ENCODE measurements around the gene COG4.

Gene COG4

GRCh38 chr16:70444249-70445063, 78.9 kb downstream of the COG4 start:
- no peak for TF ChIP-seq CTCF (conservative IDR thresholded peaks at IDR 0.05; ENCODE audit: low read depth, low read length)
- no peak overlapping the region for H3K4me3 ChIP-seq (ENCODE audit: low read length)
- no peak for DNase-seq (ENCODE audit: low read depth)

GRCh38 chr16:70442344-70442743, 81.0 kb downstream of the COG4 start:
- no peak for DNase-seq (ENCODE audit: low read depth)
- no peak for TF ChIP-seq CTCF (conservative IDR thresholded peaks at IDR 0.05; ENCODE audit: low read depth, low read length)
- no peak overlapping the region for H3K4me3 ChIP-seq (ENCODE audit: low read length)

- no peak for TF ChIP-seq CTCF (conservative IDR thresholded peaks at IDR 0.05; ENCODE audit: low read depth, low read length)
- no peak overlapping the region for H3K4me3 ChIP-seq (ENCODE audit: low read length)
- DNase-seq (ENCODE audit: low read depth), result no peak
Observed at GRCh38 chr16:70441406-70441990, 81.9 kb downstream of the COG4 start.

- DNase-seq (ENCODE audit: low read depth), result no peak
- no peak overlapping the region for H3K4me3 ChIP-seq (ENCODE audit: low read length)
- TF ChIP-seq CTCF (conservative IDR thresholded peaks at IDR 0.05; ENCODE audit: low read depth, low read length), result no peak
Observed at GRCh38 chr16:70440009-70440692, 83.2 kb downstream of the COG4 start.

GRCh38 chr16:70438969-70439862, 84.1 kb downstream of the COG4 start, which contains the start of gene ST3GAL2:
ST3GAL2 (minus strand) TSS chr16:70439100; CDS start chr16:70398530, 40,570 bp downstream.
- no peak for DNase-seq (ENCODE audit: low read depth)
- peak within 1 kb of the TSS; percentile 77 for H3K4me3 ChIP-seq (ENCODE audit: low read length)
- TF ChIP-seq CTCF (conservative IDR thresholded peaks at IDR 0.05; ENCODE audit: low read depth, low read length), result no peak

GRCh38 chr16:70438585-70438968, 84.8 kb downstream of the COG4 start:
- TF ChIP-seq CTCF (conservative IDR thresholded peaks at IDR 0.05; ENCODE audit: low read depth, low read length), result no peak
- DNase-seq (ENCODE audit: low read depth), result no peak
- H3K4me3 ChIP-seq (ENCODE audit: low read length), result peak overlapping the region; percentile 73

Data from retinal pigment epithelial cell (primary cell).